Measurements from ENCODE around the gene SHC4.
"Not testable (repeated sequence)": the region's sequence is repeated elsewhere in the genome, so short reads cannot be mapped to it uniquely, and the experiment has no call there.

SHC4 gene

GRCh38 chr15:48924528-48925393, 39.0 kb downstream of the SHC4 start:
- DNase-seq (ENCODE audit: low read depth) = no peak

GRCh38 chr15:48922046-48922445, 41.7 kb downstream of the SHC4 start:
- no peak for DNase-seq (ENCODE audit: low read depth)

GRCh38 chr15:48916721-48917120, 47.0 kb downstream of the SHC4 start:
- DNase-seq (ENCODE audit: low read depth) = no peak

- DNase-seq (ENCODE audit: low read depth) = no peak
These were observed 47.9 kb downstream of the SHC4 start for GRCh38 chr15:48915861-48916260.

- DNase-seq (ENCODE audit: low read depth) = no peak
These were observed 49.0 kb downstream of the SHC4 start for GRCh38 chr15:48914717-48915116.

GRCh38 chr15:48913141-48913540, 50.6 kb downstream of the SHC4 start:
- no peak for DNase-seq (ENCODE audit: low read depth)

GRCh38 chr15:48910554-48910953, 53.2 kb downstream of the SHC4 start:
- DNase-seq (ENCODE audit: low read depth) = not testable (repeated sequence)

- not testable (repeated sequence) for DNase-seq (ENCODE audit: low read depth)
These were observed 54.4 kb downstream of the SHC4 start for GRCh38 chr15:48909313-48909712.

GRCh38 chr15:48905847-48906246, 57.9 kb downstream of the SHC4 start:
- DNase-seq (ENCODE audit: low read depth) = no peak

GRCh38 chr15:48905216-48905615, 58.5 kb downstream of the SHC4 start:
- DNase-seq (ENCODE audit: low read depth) = no peak

- DNase-seq (ENCODE audit: low read depth) = no peak
These were observed 59.0 kb downstream of the SHC4 start for GRCh38 chr15:48904758-48905157.

- DNase-seq (ENCODE audit: low read depth) = no peak
These were observed 63.9 kb downstream of the SHC4 start for GRCh38 chr15:48899793-48900192.

- no peak for DNase-seq (ENCODE audit: low read depth)
These were observed 65.3 kb downstream of the SHC4 start for GRCh38 chr15:48898446-48898845.

GRCh38 chr15:48898032-48898431, 65.7 kb downstream of the SHC4 start:
- no peak for DNase-seq (ENCODE audit: low read depth)

GRCh38 chr15:48896869-48897814, 66.6 kb downstream of the SHC4 start:
- no peak for DNase-seq (ENCODE audit: low read depth)

GRCh38 chr15:48893311-48893710, 70.4 kb downstream of the SHC4 start:
- DNase-seq (ENCODE audit: low read depth) = no peak

- no peak for DNase-seq (ENCODE audit: low read depth)
These were observed 72.4 kb downstream of the SHC4 start for GRCh38 chr15:48891232-48891765.

- DNase-seq (ENCODE audit: low read depth) = no peak
These were observed 73.2 kb downstream of the SHC4 start for GRCh38 chr15:48890375-48890972.

GRCh38 chr15:48889925-48890324, 73.8 kb downstream of the SHC4 start:
- no peak for DNase-seq (ENCODE audit: low read depth)

- no peak for DNase-seq (ENCODE audit: low read depth)
These were observed 74.9 kb downstream of the SHC4 start for GRCh38 chr15:48888836-48889235.

GRCh38 chr15:48888191-48888590, 75.5 kb downstream of the SHC4 start:
- DNase-seq (ENCODE audit: low read depth) = no peak

GRCh38 chr15:48887144-48887543, 76.6 kb downstream of the SHC4 start:
- no peak for DNase-seq (ENCODE audit: low read depth)
